B cell (primary cell): ENCODE data around the gene MAP3K5. TPM values are rescaled to one million over a fixed set of nuclear protein-coding genes. Genes with fewer than 3 reads are reported as not detected.

Source experiments
- ATAC-seq: fragments of 200-7000 bp; cut with Tn5 transposase; one replicate; pipeline ENCODE4 v1.10.0; 2021; ENCODE audit warnings: low read depth, mild to moderate bottlenecking, moderate number of reproducible peaks, moderate library complexity
- CTCF ChIA-PET: fragments of 350-600 bp; sonication (Branson Sonifier 250); formaldehyde crosslinking; loops from one replicate; lab custom pipeline; 2021; ENCODE audit warnings: antibody characterized with exemption, inconsistent platforms; lab: Charles Lee
- POLR2A ChIA-PET: fragments of 350-600 bp; sonication (Branson Sonifier 250); formaldehyde crosslinking; loops from one replicate; lab custom pipeline; 2021; ENCODE audit warnings: antibody characterized with exemption; lab: Charles Lee
- DNase-seq: peaks from one replicate; pipeline ENCODE4 v3.0.0; 2013
- H2AFZ ChIP-seq: 2 replicates; pipeline ENCODE4 v1.6.1; 2012; ENCODE audit warnings: mild to moderate bottlenecking, low read depth, low read length; ENCODE audit not compliant: insufficient read depth, poor library complexity, severe bottlenecking
- H3K27ac ChIP-seq, 2 donors: 1 replicate in 1 of 2; 2 replicates in 1 of 2; pipeline ENCODE4 v1.5.1; 2012 to 2013; ENCODE audit warnings: low read length in 2 of 2, mild to moderate bottlenecking in 2 of 2, moderate library complexity in 1 of 2
- H3K27me3 ChIP-seq, 4 experiments: fragments of 200-600 bp in 1 of 4; sonication (generic) in 1 of 4; replicated peaks in 1 of 4; 1 replicate in 2 of 4; 2 replicates in 2 of 4; pipeline versions ENCODE4 v1.6.1 to v1.7.0; 2013 to 2016; ENCODE audit warnings: low read length in 3 of 4, mild to moderate bottlenecking in 2 of 4, mixed read lengths in 1 of 4, moderate library complexity in 1 of 4; ENCODE audit not compliant: insufficient read depth in 4 of 4, control insufficient read depth in 3 of 4; ENCODE audit errors: control extremely low read depth in 1 of 4
- H3K36me3 ChIP-seq, 2 experiments: replicated peaks in 1 of 2; 1 replicate in 1 of 2; 2 replicates in 1 of 2; pipeline versions ENCODE4 v1.6.1 to v1.7.1; 2013; ENCODE audit warnings: low read length in 1 of 2; ENCODE audit not compliant: insufficient read depth in 2 of 2, control insufficient read depth in 1 of 2; ENCODE audit errors: control extremely low read depth in 1 of 2, extremely low read depth in 1 of 2
- H3K4me1 ChIP-seq, 2 donors: fragments of 200-600 bp in 1 of 2; sonication (generic) in 1 of 2; 1 replicate in 1 of 2; 2 replicates in 1 of 2; pipeline versions ENCODE4 v1.5.1 to v1.6.1; 2013 to 2017; ENCODE audit warnings: low read length in 2 of 2; ENCODE audit not compliant: control insufficient read depth in 2 of 2, insufficient read depth in 2 of 2
- H3K4me2 ChIP-seq: replicated peaks from 2 replicates; pipeline ENCODE3; 2012; ENCODE audit warnings: mild to moderate bottlenecking, low read depth, low read length; ENCODE audit not compliant: poor library complexity, severe bottlenecking
- H3K4me3 ChIP-seq, 5 experiments: fragments of 200-600 bp in 1 of 5; sonication (generic) in 1 of 5; 1 replicate in 3 of 5; 2 replicates in 2 of 5; pipeline versions ENCODE4 v1.5.1 to v1.7.0; 2011 to 2016; ENCODE audit warnings: low read length in 4 of 5, mild to moderate bottlenecking in 4 of 5, low read depth in 2 of 5, control low read depth in 1 of 5, moderate library complexity in 1 of 5; ENCODE audit not compliant: insufficient read depth in 1 of 5; ENCODE audit errors: control extremely low read depth in 1 of 5, extremely low read depth in 1 of 5
- H3K79me2 ChIP-seq: fragments of 200-600 bp; sonication (generic); one replicate; pipeline ENCODE4 v1.6.0; 2016; ENCODE audit warnings: low read length; ENCODE audit not compliant: control insufficient read depth, insufficient read depth
- H3K9ac ChIP-seq: fragments of 200-600 bp; sonication (generic); 2 replicates; pipeline ENCODE4 v1.6.1; 2017; ENCODE audit warnings: mild to moderate bottlenecking, low read length, moderate library complexity
- H3K9me3 ChIP-seq, 3 donors: one replicate each; pipeline versions ENCODE4 v1.6.1 to v1.7.1; 2013; ENCODE audit warnings: low read length in 2 of 3; ENCODE audit not compliant: control insufficient read depth in 2 of 3, insufficient read depth in 1 of 3; ENCODE audit errors: control extremely low read depth in 1 of 3
- H4K20me1 ChIP-seq: 2 replicates; pipeline ENCODE4 v1.6.0; 2012; ENCODE audit warnings: mild to moderate bottlenecking, low read length; ENCODE audit not compliant: insufficient read depth, control insufficient read depth, poor library complexity, severe bottlenecking
- H3K27ac Mint-ChIP-seq: one replicate; pipeline ENCODE4 v1.8.0; 2021; ENCODE audit warnings: mixed read lengths
- H3K27me3 Mint-ChIP-seq: one replicate; pipeline ENCODE4 v1.8.0; 2021; ENCODE audit warnings: mixed read lengths
- H3K4me1 Mint-ChIP-seq: one replicate; pipeline ENCODE4 v1.8.0; 2021; ENCODE audit warnings: mixed read lengths
- H3K4me3 Mint-ChIP-seq: one replicate; pipeline ENCODE4 v1.8.0; 2021; ENCODE audit warnings: mixed read lengths
- H3K9me3 Mint-ChIP-seq: one replicate; pipeline ENCODE4 v1.8.0; 2022; ENCODE audit warnings: mixed read lengths; ENCODE audit not compliant: insufficient read depth
- CTCF ChIP-seq: fragments of 200-600 bp; IDR thresholded peaks from one replicate; pipeline ENCODE4 v1.8.0; 2022; ENCODE audit warnings: antibody characterized with exemption, mild to moderate bottlenecking
- EZH2 ChIP-seq: IDR thresholded peaks from 2 replicates; pipeline ENCODE4 v1.6.1; 2012; ENCODE audit warnings: borderline replicate concordance, low read depth, mild to moderate bottlenecking, moderate library complexity, low read length; ENCODE audit not compliant: insufficient read depth, poor library complexity, severe bottlenecking
- WGBS: methylation state at CpG from one replicate; pipeline ENCODE4 v1.1.5; 2013; ENCODE audit warnings: missing lambda C conversion rate; ENCODE audit not compliant: insufficient coverage; 5-methylcytosine and 5-hydroxymethylcytosine counted together
- intact Hi-C: fragments of 100-400 bp; cut with micrococcal nuclease; formaldehyde crosslinking; loops from one replicate; pipeline ENCODE4 v1.10.0; 2022
- polyA plus RNA-seq: library from polyadenylated mRNA; depleted of rRNA; stranded (reverse); fragments of >200 nt; gene quantifications from 2 replicates; pipeline ENCODE4 v1.2.3, GENCODE V29; 2012
- total RNA-seq, 2 donors: library from RNA; stranded (reverse); fragments of 120-200 nt in 1 of 2; gene quantifications; 1 replicate in 1 of 2; 2 replicates in 1 of 2; pipeline versions ENCODE4 v1.2.3 to v1.2.4, GENCODE V29; 2013 to 2022

The MAP3K5 gene
- total and polyA plus RNA-seq, 2 donors (not counting 1 experiment from before 2014, with no cell fraction given): 5.7 to 34.1 TPM

- no peak overlapping the region for H3K4me2 ChIP-seq
- H3K9me3 Mint-ChIP-seq: peaks cover 4% of the 10 kb centered on the region
- no peak overlapping the region for H3K27ac Mint-ChIP-seq
- H3K4me3 ChIP-seq: no peak overlapping the region
- H2AFZ ChIP-seq: no peak overlapping the region
- WGBS: 100% methylated on average over 3 of the region's 4 CpGs
- H3K9me3 ChIP-seq: no peaks in the 10 kb centered on the region
- H3K4me1 Mint-ChIP-seq: no peaks in the 10 kb centered on the region
- CTCF ChIA-PET: interaction anchor here (1.2 kb wide), 1 partner anchor 120 kb away, joined by 4 read pairs; the partner anchor contains the start of gene MAP3K5
- no peak for TF ChIP-seq EZH2
- TF ChIP-seq CTCF: no peak
- intact Hi-C loops: no loop called here
- ATAC-seq: no peak
- H3K27ac ChIP-seq: no peak overlapping the region
- H3K79me2 ChIP-seq: peaks cover 4% of the 10 kb centered on the region
- no peak for DNase-seq
- H3K4me3 Mint-ChIP-seq: no peak overlapping the region
- H4K20me1 ChIP-seq: no peaks in the 10 kb centered on the region
- POLR2A ChIA-PET: no interaction called here
- peaks cover 1 to 9% of the 10 kb centered on the region in 2 experiments for H3K36me3 ChIP-seq
- H3K9ac ChIP-seq: no peak overlapping the region
- H3K27me3 ChIP-seq: no peaks in the 10 kb centered on the region
- no peaks in the 10 kb centered on the region for H3K27me3 Mint-ChIP-seq
- H3K4me1 ChIP-seq: no peaks in the 10 kb centered on the region
Measured at GRCh38 chr6:136672144-136672543, 120.1 kb downstream of the MAP3K5 start.

GRCh38 chr6:136669299-136669699, 123.0 kb downstream of the MAP3K5 start:
- DNase-seq (no peak), ATAC-seq (no peak)
- Histone ChIP-seq H3K27ac (no peak overlapping the region), H3K9ac (no peak overlapping the region), H3K9me3 (no peaks in the 10 kb centered on the region), H3K4me3 (no peak overlapping the region), H3K4me1 (no peaks in the 10 kb centered on the region), H3K79me2 (peaks cover 4% of the 10 kb centered on the region), H2AFZ (no peak overlapping the region), H3K36me3 (peaks cover 1 to 9% of the 10 kb centered on the region in 2 experiments), H3K4me2 (no peak overlapping the region), H3K27me3 (no peaks in the 10 kb centered on the region), H4K20me1 (no peaks in the 10 kb centered on the region)
- Mint-ChIP-seq H3K4me3 (no peak overlapping the region), H3K27me3 (no peaks in the 10 kb centered on the region), H3K9me3 (peaks cover 4% of the 10 kb centered on the region), H3K4me1 (no peaks in the 10 kb centered on the region), H3K27ac (no peak overlapping the region)
- CTCF ChIA-PET: interaction anchor here (2.6 to 3.0 kb wide), 2 partner anchors 25 to 123 kb away, joined by 8 to 17 read pairs; partner anchors contain the start of gene MAP3K5
- no peak for TF ChIP-seq EZH2
- no peak for TF ChIP-seq CTCF
- WGBS: no CpG with 5 or more reads among the region's 3 CpGs
- intact Hi-C loops: no loop called here
- POLR2A ChIA-PET: no interaction called here
